Kidney capillary endothelial cell (primary cell): Measurements from ENCODE around the gene OR2T10.
"Not testable (repeated sequence)": the region's sequence is repeated elsewhere in the genome, so short reads cannot be mapped to it uniquely, and the experiment has no call there.

Source experiments
- DNase-seq: peaks from one replicate; pipeline ENCODE4 v3.0.0-alpha.2; 2018; ENCODE audit warnings: low spot score

Gene OR2T10, protein sequence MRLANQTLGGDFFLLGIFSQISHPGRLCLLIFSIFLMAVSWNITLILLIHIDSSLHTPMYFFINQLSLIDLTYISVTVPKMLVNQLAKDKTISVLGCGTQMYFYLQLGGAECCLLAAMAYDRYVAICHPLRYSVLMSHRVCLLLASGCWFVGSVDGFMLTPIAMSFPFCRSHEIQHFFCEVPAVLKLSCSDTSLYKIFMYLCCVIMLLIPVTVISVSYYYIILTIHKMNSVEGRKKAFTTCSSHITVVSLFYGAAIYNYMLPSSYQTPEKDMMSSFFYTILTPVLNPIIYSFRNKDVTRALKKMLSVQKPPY

DNA sequence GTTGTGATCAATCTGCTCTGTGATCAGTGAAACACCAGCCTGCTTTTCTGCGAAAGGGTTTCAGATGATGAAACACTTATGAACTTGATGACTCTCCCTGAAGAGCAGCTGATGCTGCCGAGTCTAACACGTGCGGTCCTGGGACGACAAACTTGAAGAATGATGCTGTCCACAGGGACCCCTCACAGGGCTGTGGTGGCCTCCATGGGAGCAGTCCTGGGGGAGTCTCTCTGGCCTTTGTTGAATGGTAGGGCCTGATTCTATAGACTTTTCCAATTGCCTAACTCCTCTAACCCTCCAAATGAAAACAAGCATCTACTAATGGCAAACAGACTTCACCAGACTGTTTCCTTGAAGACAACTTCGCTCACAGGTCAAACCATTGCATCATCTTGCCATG is at the start of gene OR2T10:
Gene OR2T10, minus strand, starts transcription at position 112 of the 400 bp plus-strand sequence. CDS start 3,932 bp downstream, outside the sequence.
- DNase-seq = no peak

DNA sequence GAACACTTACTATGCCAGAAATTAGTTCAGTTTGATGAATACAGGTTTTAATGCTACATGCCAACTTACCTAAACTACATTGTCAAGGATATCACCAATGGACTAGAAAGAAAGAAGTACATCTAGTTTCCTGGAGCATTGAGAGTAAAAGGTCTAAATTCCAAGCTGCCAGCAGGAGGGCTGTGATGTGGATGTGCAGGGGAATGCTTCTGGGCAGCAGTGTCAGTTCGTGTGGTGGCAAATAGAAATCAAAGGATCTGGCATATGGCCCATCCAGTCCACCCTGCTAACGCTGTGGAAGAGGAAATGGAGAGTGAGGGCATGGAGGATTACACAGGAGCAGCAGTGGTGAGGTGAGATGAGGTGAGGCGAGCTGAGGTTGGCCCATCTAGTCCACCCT is 47.7 kb upstream of the OR2T10 start, which contains the start of gene OR2T35:
Gene OR2T35, minus strand, starts transcription at position 101 of the 400 bp plus-strand sequence. CDS start 6,020 bp downstream, outside the sequence.
- DNase-seq = not testable (repeated sequence)

DNA sequence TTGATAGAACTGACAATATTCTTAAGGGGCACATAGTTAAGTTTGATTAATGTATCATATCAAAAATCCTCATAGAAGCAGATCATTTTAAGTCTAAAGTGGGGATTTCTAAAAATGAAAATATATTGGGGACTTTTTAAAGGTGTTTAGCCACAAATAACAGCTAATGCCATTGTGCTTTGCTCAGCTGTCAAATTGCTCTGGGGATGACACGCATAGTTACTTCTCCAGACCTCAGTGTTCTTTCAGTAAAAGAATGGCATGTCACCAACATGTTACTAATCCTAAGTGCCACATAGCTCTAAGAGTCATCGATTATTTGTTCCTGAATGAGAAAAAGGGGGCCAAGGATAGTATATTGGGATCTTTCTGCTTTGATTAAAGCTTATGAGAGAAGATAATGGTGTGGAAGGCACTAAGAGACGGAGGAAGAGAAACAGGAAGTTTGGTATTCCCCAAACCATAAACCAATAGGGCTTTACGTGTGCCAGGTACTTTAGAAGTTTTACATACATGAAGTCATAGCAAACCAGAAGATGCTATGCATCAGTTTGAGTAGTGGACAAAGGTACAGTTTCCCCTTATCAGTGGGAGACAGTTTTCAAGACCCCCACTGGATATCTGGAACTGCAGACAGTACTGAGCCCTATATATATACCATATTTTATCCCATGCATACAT is 45.6 kb upstream of the OR2T10 start:
- not testable (repeated sequence) for DNase-seq

DNA sequence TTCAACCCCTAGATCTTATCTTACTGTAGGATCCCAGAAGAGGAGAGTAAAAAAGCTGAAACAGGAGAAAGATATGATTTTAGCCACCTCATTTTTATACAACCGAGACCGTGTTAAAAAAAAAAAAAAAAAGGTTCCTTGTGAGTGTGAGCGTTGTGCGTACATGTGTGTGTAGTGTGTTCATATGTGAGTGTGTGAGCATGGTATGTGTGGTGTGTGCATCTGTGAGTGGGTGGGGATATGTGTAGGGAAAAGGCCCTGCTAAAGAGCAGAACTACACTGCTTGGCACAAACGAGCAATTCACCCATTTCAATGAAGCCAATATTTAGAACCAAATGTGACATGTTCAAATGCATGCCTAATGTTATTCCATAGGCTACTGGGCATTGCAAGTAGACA is 44.1 kb upstream of the OR2T10 start:
- not testable (repeated sequence) for DNase-seq

DNA sequence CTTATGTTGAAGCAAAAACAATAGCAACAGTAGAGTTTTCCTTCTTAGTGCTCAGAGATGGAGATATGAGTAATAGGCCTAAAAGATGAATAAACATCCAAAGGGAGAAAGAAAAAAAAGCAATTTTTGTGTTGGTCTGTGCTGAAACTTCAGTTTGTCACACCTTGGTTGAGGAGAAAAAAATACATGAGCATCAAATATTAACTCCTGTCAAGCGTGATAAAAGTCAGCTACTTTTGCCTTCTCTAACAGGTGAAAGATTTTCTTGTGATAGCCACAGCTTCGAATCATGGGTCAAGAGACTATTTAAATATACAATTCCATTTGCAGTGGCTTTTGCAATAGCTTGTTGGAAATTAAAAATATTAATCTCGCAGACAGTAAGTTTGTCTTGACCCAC is 43.4 kb upstream of the OR2T10 start:
- not testable (repeated sequence) for DNase-seq

DNA sequence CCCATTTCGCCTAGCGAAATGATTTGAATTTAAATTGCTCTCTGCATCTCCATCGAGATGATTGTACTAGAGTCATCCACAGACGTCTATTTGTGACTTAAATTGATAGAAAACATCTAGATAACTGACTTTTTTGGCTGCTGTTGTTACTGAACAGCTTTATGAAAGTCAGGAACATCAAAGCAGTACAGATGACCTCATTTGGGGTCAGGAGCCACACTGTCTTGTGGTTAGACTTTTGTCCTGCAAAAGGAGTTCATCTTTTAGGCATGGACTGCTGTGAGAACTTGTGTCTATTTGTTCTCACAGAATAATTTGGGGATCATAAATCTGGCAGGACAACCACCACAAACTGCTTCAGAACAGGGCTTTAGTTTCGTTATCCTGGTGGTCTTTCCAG is 42.2 kb upstream of the OR2T10 start:
- DNase-seq = not testable (repeated sequence)

DNA sequence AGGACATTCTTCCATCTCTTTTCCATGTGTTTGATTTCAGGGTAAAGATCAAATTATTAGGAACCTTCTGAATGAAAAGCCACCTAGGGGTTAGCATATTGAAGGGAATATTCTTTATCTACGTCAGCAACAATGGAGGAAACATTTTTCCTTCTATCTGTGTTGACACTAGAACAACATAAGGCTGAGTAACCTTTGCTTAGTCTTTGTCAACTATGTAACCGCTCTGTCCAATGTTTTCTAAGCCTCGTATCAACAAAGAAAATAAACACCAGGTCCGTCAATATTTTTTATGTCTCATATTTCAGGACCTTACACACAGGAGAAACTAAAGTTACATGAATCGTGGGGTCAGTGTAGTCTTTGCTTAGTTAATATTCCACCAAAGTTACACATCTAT is 39.1 kb upstream of the OR2T10 start:
- DNase-seq = not testable (repeated sequence)

DNA sequence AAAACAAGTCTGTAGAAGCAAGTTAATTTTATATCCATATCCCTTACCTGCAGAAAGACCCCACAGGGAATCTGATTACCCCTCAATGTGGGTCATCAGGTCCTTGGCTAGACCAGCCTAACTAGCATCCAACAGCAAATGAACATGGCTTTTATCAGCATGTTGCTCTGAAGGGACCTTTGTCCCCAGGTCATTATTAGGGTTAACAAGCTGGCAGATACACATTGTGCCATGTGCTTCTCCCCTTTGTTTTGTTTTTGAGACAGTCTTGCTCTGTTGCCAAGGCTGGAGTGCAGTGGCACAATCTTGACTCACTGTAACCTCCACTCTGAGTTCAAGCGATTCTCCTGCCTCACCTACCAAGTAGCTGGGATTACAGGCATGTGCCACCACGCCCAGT is 37.5 kb upstream of the OR2T10 start, which contains the start of gene OR2T11:
Gene OR2T11, minus strand, starts transcription at position 101 of the 400 bp plus-strand sequence. CDS start 7,963 bp downstream, outside the sequence.
- not testable (repeated sequence) for DNase-seq

DNA sequence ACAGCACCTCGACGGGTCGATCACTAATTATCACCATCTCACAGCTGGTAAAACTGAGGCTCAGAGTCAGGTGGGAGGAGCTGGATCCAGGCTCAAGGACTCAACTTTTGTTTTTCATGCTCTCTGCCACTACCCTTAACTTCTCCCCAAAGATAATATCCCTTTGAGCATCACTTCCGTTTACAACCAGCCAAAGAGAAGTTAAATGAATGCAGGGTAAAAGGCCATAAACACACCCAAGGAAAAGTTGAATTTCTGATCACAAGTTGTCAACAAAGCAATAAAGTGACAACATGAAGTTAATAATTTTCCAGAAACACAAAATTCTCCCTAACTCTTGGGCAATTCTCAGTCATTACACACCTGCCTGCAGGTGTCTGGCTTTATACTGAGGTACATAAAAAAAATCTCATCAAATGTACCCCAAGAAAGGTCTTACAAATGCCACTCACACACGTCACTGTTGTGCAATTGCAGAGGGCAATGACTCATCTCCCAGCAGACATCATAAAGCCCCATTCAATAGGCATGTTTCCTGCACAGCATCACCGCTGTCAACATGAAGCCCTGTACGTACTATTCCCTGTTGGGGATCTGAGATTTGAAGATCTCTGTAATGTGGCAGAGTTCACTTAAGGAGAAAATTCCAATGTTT is 34.0 kb upstream of the OR2T10 start:
- DNase-seq = no peak

DNA sequence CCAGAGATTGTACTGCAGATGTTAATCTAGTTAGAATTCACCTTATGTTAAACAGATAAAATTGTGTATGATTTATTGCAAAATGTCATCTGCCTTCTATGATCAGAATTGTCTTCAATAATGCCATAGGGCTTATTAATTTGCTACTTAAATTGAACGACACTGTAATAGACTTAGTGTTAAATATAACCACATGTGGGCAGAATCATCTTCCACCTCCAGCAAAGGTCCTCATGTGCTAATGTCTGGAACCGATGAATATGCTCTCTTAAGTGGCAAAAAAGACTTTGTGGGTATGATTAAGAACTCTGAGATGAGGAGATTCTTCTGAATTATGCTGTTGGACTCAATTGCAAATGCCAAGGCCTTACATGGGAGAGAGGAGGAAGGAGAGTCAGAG is 33.1 kb upstream of the OR2T10 start:
- DNase-seq = no peak

DNA sequence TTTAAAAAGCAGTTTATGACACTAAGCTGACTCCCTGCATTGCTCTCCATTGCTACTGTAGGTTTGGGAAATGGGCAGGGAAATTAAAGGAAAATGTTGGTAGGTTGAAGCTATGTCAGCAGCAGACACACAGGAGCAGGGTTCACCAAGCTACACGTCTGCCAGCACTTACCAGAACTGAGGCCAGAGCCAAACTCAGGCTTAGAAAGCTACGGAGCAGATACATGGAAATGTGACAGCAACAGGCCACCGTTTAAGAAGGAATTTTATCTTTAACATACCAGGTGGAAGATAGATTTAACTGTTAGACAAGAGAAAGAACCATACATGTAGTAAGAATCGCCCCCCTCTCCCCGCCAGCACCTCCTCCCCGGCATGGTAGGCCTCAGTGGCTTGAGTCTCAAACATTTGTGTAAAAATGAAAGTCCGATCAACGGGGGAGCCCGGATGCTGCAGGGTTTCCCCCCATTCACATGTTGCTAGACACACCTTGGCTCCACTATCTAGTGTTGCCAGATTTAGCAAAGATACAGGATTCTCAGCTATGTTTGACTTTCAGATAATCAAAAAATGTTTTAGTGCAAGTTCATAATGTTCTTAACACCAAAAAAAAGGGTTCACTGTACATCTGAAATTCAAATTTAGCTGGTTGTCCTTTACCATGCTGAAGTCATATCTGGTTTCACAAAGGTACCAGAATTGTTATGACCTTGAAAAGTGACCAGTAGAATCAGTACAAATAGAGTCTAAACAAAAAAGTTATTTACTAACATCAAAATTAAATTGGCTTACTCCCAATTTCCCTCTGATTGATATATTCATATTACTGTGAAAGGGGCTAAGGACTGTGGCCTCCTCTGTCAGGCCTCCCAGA is 30.7 kb upstream of the OR2T10 start:
- no peak for DNase-seq

DNA sequence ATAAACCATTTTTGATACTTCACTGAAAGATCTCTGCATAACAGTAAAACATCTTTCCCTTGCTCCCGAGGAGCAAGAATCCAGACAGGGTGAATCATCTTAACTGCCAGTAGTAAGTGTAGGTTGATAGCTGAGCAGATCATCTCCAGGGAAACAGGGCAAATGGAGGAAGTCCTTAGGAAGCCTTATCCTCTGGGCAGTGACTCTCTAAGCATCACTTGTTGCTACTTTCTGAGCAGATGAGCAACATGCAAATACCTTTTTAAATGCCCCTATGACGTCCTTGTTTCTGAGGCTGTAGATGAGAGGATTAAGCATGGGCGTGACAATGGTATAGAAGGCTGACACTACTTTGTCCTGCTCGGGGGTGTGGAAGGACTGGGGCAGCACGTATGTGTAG is 28.5 kb upstream of the OR2T10 start:
- no peak for DNase-seq

DNA sequence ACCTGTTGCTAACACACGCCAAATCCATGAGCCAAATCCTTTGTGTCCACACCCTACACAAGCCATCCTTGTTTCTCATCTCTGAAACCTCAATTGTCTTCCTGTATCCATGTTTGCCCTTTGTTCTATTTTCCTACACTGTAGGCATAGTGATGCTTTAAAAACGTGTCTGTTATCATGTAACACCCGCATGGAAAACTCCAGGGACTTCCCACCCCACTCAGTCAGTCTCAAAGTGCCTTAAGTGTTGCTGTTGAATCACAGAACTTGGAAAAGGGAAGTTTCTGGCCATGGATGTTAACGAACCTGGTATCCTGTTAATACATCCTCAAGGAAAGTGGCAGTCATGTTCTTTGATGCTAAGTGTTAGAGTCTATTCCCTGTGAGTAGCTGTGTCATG is 27.7 kb upstream of the OR2T10 start:
- no peak for DNase-seq

DNA sequence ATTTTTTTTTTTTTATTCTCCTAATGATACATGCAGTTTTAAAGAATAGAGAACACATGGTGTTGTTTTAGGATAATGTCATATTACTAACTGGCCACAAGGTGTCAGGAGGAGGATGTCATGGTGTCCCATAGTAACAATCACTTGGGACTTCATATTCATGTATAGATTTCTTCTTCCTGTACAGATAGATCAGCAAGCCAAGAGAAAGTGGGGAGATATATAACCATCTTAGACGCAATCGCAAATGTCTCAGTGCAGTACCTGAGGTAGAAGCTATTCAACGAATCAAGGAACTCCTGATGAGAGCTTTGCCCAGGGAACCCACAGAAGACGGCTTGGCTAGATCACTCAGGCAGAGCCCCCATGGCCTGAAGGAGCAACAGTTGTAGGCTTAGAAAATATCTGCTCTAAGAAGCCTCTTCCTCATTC is 25.1 kb upstream of the OR2T10 start:
- DNase-seq = no peak

DNA sequence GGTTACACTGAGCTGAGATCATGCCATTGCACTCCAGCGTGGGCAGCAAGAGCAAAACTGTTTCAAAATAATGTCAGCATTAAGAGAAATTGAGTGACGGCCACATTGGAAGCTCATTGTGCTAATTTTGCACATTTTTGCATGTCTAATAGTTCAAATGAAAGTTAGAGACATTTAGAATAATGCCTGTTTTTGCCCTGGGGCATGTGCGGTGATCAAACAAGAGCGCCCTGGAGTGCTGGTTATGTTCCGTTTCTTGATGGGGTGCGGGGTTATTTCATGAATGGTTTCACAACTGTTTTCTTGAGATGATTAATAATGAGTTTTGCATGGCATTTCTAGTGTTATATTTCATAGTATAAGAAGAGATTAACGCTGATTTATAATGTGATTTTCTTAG is 24.3 kb upstream of the OR2T10 start:
- no peak for DNase-seq

DNA sequence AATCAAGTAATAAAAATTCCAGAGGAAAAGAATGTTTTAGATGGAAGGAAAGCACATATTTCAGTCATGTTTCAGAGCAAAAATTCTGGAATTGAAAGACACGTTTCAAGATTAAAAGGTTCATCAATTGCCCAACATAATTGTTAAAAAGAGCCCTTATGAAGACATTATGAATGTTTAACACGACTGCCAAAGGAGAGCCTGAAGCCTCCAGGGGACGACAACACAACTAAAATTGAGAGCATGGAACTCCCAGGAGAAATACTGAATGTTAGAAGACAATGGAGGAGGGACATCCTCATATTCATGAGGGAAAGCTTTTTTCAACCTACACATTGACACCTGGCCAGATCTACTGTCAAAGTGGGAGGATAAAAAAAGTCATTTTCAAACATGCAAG is 21.4 kb upstream of the OR2T10 start:
- DNase-seq = no peak

DNA sequence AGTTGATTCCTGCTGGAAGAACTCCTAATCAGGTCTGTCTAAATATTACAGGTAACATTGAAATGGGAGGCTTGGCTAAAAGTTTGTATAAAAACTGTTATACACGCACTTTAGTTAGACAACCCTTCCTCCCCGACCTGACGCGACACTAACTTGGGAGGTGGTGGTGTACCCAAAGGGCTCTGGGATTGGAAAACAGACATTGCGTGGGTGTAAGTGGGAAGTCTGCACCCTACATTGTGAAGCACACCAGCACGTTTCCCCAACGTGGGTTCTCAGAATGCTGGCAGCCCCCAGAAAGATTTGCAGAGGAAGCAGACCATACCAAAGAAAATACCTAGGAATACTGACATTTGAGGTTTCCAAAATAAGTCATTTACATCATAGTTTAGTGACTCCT is 20.6 kb upstream of the OR2T10 start:
- no peak for DNase-seq

DNA sequence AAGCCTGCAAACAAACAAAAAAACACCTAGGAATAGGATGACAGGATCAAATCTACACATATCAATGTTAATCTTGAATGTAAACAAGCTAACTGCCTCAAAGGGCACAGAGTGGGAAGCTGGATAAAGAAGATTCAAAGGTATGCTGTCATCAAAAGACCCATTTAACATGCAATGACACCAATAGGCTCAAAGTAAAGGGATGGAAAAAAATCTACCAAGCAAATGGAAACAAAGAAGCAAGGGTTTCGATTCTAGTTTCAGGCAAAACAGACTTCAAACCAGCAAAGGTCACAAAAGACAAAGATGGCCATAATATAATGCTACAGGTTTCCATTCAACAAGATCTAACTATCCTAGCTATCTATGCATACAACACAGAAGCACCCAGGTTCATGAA is 16.2 kb upstream of the OR2T10 start:
- DNase-seq = no peak

DNA sequence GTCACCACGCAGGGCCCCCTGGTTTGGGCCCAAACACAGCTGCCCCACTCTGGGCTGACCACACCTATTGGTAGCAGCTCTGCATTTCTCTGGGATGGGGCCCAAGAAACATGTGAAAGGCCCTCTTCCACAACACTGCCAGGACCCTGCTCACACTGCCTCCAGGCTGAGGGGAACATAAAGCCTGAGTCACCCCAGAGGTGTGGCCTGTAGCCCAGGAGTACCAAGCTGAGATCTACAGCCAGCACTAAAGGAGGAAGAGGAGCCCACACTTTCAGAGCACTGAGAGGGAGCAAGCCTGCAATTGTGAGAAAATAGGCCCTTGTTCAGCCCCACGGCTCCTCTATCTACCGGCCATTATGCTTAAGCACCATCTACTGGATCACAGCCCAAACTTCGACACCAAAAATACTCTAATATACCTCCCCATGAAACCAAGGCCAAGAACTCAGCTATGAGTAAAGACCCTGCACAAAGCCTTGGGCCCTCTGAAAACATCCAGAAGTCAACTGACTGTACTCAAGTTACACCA is 14.4 kb upstream of the OR2T10 start:
- DNase-seq = no peak

DNA sequence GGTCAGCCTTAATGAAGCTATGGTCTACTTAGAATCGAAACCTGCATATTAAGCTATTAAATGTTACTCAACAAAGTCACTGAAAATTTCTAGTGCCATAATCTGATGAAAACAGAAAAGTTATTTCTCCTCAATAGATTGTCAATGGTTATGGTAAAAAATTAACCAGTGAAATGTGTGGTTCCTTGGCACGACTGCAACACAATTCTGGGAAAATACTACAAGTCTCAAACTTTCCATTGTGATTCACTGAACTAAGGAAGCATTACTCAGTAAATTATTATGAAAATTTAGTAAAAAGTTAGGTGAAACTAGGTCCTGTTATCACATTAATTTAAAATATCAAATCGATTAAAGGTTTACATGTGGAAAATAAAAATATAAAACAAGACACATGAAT is 12.8 kb upstream of the OR2T10 start:
- DNase-seq = no peak

DNA sequence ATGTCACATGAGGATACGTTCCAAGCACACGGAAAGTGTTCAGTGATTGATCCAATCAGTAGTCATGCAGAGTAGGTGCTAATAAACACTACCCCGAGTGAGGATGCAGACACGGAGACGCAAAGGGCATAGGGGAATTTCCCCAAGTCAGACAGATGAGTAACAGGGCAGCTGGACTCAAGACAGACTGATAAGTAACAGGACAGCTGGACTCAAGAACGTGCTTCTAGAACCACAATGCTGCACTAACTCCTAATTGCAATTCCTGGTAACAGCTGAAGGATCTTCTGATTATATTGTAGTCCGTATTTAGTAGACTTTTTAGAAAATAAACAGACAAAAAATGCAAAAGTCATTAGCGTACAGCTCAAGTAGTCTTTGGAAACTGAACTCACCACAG is 1.9 kb upstream of the OR2T10 start:
- no peak for DNase-seq

DNA sequence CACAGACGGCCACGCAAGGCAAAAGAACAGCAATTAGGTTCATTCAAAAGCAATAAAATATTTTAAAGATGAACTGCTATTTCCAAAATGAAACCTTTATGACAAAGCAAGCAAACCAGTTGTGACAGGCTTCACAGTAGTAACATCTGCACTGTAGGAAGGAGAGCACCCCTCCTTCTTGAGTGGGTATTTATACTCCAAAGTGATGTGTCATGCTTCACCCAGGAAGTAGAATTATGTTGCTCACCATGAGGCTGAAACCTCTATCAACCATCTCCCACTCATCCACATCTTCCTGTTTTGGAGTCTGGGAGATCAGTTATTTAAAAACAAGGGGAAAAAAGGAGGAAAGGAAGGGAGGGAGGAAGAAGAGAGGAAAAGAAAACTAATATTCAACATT is 885 bp downstream of the OR2T10 start:
- no peak for DNase-seq
